Activated T-helper 1 cell treated with anti-CD3 and anti-CD28 coated beads, Interleukin-12 subunit alpha, Interleukin-12 subunit beta, Interleukin-2, Interleukin-4 antibody, amounts not matched to agents 30 ng/mL and 10 ng/mL and 1 ng/mL, durations not matched to agents 14 hours and 24 hours and 36 hours (primary cell): ENCODE measurements around the gene OR6C3. TPM values are rescaled to one million over a fixed set of nuclear protein-coding genes. Genes with fewer than 3 reads are reported as not detected.
"Not testable (repeated sequence)": the region's sequence is repeated elsewhere in the genome, so short reads cannot be mapped to it uniquely, and the experiment has no call there.

Experiments used
- DNase-seq: peaks from one replicate; pipeline ENCODE4 v3.0.0; 2021; ENCODE audit warnings: low spot score
- H3K27ac Mint-ChIP-seq: one replicate; pipeline ENCODE4 v1.8.0; 2021; ENCODE audit warnings: mild to moderate bottlenecking, mixed read lengths
- H3K27me3 Mint-ChIP-seq: one replicate; pipeline ENCODE4 v1.8.0; 2022; ENCODE audit warnings: mild to moderate bottlenecking, moderate library complexity, mixed read lengths; ENCODE audit not compliant: insufficient read depth
- H3K36me3 Mint-ChIP-seq: one replicate; pipeline ENCODE4 v1.8.0; 2021; ENCODE audit warnings: low read depth, mixed read lengths
- H3K4me1 Mint-ChIP-seq: one replicate; pipeline ENCODE4 v1.8.0; 2021; ENCODE audit warnings: low read depth, mixed read lengths
- H3K4me3 Mint-ChIP-seq: one replicate; pipeline ENCODE4 v1.8.0; 2021; ENCODE audit warnings: mild to moderate bottlenecking, moderate library complexity, mixed read lengths
- H3K9me3 Mint-ChIP-seq: one replicate; pipeline ENCODE4 v1.8.0; 2021; ENCODE audit warnings: mixed read lengths
- intact Hi-C: fragments of 100-400 bp; cut with micrococcal nuclease; formaldehyde crosslinking; loops from one replicate; pipeline ENCODE4 v1.15.1; 2024
- total RNA-seq: library from RNA; stranded (reverse); gene quantifications from 2 replicates; pipeline ENCODE4 v1.2.3, GENCODE V29; 2022

The OR6C3 gene
- not detected in 2 replicates for total RNA-seq

GRCh38 chr12:55330446-55330845 lies at the start of gene OR6C3:
TSS of gene OR6C3 (plus strand) at chr12:55330746. CDS start at chr12:55331701, 955 bp downstream.
- no peaks in the 10 kb centered on the region for H3K36me3 Mint-ChIP-seq
- H3K4me1 Mint-ChIP-seq = no peaks in the 10 kb centered on the region
- DNase-seq = no peak
- intact Hi-C loops = no loop called here
- H3K27me3 Mint-ChIP-seq = peaks cover 3% of the 10 kb centered on the region
- H3K4me3 Mint-ChIP-seq = no peak within 1 kb of the TSS
- H3K9me3 Mint-ChIP-seq = no peaks in the 10 kb centered on the region
- H3K27ac Mint-ChIP-seq = no peak within 1 kb of the TSS

GRCh38 chr12:55280991-55281390 lies 49.6 kb upstream of the OR6C3 start:
- no peaks in the 10 kb centered on the region for H3K36me3 Mint-ChIP-seq
- intact Hi-C loops = no loop called here
- H3K27me3 Mint-ChIP-seq = peaks cover 3% of the 10 kb centered on the region
- H3K9me3 Mint-ChIP-seq = no peaks in the 10 kb centered on the region
- no peaks in the 10 kb centered on the region for H3K4me1 Mint-ChIP-seq
- H3K4me3 Mint-ChIP-seq = no peak overlapping the region
- DNase-seq = no peak
- H3K27ac Mint-ChIP-seq = no peak overlapping the region

- Mint-ChIP-seq H3K27ac (no peak overlapping the region), H3K9me3 (no peaks in the 10 kb centered on the region), H3K4me3 (no peak overlapping the region), H3K4me1 (no peaks in the 10 kb centered on the region), H3K27me3 (no peaks in the 10 kb centered on the region), H3K36me3 (no peaks in the 10 kb centered on the region)
- no peak for DNase-seq
- intact Hi-C loops = no loop called here
Measured at GRCh38 chr12:55289999-55290398, 40.5 kb upstream of the OR6C3 start.

- Mint-ChIP-seq H3K4me3 (no peak within 1 kb of the TSS), H3K27ac (no peak within 1 kb of the TSS), H3K27me3 (peaks cover 4% of the 10 kb centered on the region), H3K9me3 (no peaks in the 10 kb centered on the region), H3K4me1 (no peaks in the 10 kb centered on the region), H3K36me3 (no peaks in the 10 kb centered on the region)
- no peak for DNase-seq
- intact Hi-C loops = no loop called here
Measured at GRCh38 chr12:55296469-55296868, 34.1 kb upstream of the OR6C3 start, which contains the start of gene OR6C6. TSS of gene OR6C6 (minus strand) at chr12:55296569. CDS start at chr12:55295232, 1,337 bp downstream.

- Mint-ChIP-seq H3K4me3 (no peak within 1 kb of the TSS), H3K36me3 (no peaks in the 10 kb centered on the region), H3K4me1 (no peaks in the 10 kb centered on the region), H3K27me3 (peaks cover 4% of the 10 kb centered on the region), H3K9me3 (no peaks in the 10 kb centered on the region), H3K27ac (no peak within 1 kb of the TSS)
- DNase-seq = no peak
- intact Hi-C loops = no loop called here
Measured at GRCh38 chr12:55314043-55314442, 16.5 kb upstream of the OR6C3 start, which contains the start of gene OR6C1. TSS of gene OR6C1 (plus strand) at chr12:55314343. CDS start at chr12:55320600, 6,257 bp downstream.

- H3K36me3 Mint-ChIP-seq = no peaks in the 10 kb centered on the region
Measured at GRCh38 chr12:55320201-55320600, 10.3 kb upstream of the OR6C3 start.

GRCh38 chr12:55325801-55326200 lies 4.7 kb upstream of the OR6C3 start:
- DNase-seq, H3K27me3 Mint-ChIP-seq, intact Hi-C loops, H3K9me3 Mint-ChIP-seq, H3K27ac Mint-ChIP-seq, H3K4me1 Mint-ChIP-seq, H3K36me3 Mint-ChIP-seq, H3K4me3 Mint-ChIP-seq: not testable (repeated sequence)

More at GRCh38 chr12:55320201-55320600, 10.3 kb upstream of the OR6C3 start:
- H3K4me3 Mint-ChIP-seq = no peak overlapping the region
- no peak overlapping the region for H3K27ac Mint-ChIP-seq
- no peaks in the 10 kb centered on the region for H3K27me3 Mint-ChIP-seq
- intact Hi-C loops = no loop called here
- no peak for DNase-seq
- no peaks in the 10 kb centered on the region for H3K9me3 Mint-ChIP-seq
- no peaks in the 10 kb centered on the region for H3K4me1 Mint-ChIP-seq

GRCh38 chr12:55336002-55336401 lies 5.5 kb downstream of the OR6C3 start:
- Mint-ChIP-seq H3K27me3 (peaks cover 6% of the 10 kb centered on the region), H3K4me1 (no peaks in the 10 kb centered on the region), H3K27ac (no peak overlapping the region), H3K36me3 (no peaks in the 10 kb centered on the region), H3K4me3 (no peak overlapping the region), H3K9me3 (no peaks in the 10 kb centered on the region)
- intact Hi-C loops = no loop called here
- no peak for DNase-seq

- H3K9me3 Mint-ChIP-seq, H3K27me3 Mint-ChIP-seq, H3K36me3 Mint-ChIP-seq, intact Hi-C loops, H3K4me1 Mint-ChIP-seq, H3K27ac Mint-ChIP-seq, DNase-seq, H3K4me3 Mint-ChIP-seq: not testable (repeated sequence)
Measured at GRCh38 chr12:55355338-55355737, 24.8 kb downstream of the OR6C3 start.

GRCh38 chr12:55362675-55363074 lies 32.1 kb downstream of the OR6C3 start, which contains the start of gene OR6C75:
TSS of gene OR6C75 (plus strand) at chr12:55362975. CDS start at chr12:55365111, 2,136 bp downstream.
- Mint-ChIP-seq H3K27ac (no peak within 1 kb of the TSS), H3K4me3 (no peak within 1 kb of the TSS), H3K36me3 (no peaks in the 10 kb centered on the region), H3K4me1 (no peaks in the 10 kb centered on the region), H3K9me3 (no peaks in the 10 kb centered on the region), H3K27me3 (peaks cover 11% of the 10 kb centered on the region)
- intact Hi-C loops = no loop called here
- DNase-seq = no peak

GRCh38 chr12:55365086-55365485 lies 34.5 kb downstream of the OR6C3 start:
- Mint-ChIP-seq H3K9me3 (no peaks in the 10 kb centered on the region), H3K4me1 (no peaks in the 10 kb centered on the region), H3K36me3 (no peaks in the 10 kb centered on the region), H3K27ac (no peak overlapping the region), H3K27me3 (peaks cover 2% of the 10 kb centered on the region), H3K4me3 (no peak overlapping the region)
- DNase-seq = no peak
- intact Hi-C loops = no loop called here

- Mint-ChIP-seq H3K9me3 (no peaks in the 10 kb centered on the region), H3K36me3 (no peaks in the 10 kb centered on the region), H3K4me3 (no peak overlapping the region), H3K4me1 (no peaks in the 10 kb centered on the region), H3K27me3 (no peaks in the 10 kb centered on the region), H3K27ac (no peak overlapping the region)
- intact Hi-C loops = no loop called here
- no peak for DNase-seq
Measured at GRCh38 chr12:55372521-55372920, 42.0 kb downstream of the OR6C3 start.
